ENCODE results near the gene FAM124A.
"Not testable (repeated sequence)": the region's sequence is repeated elsewhere in the genome, so short reads cannot be mapped to it uniquely, and the experiment has no call there.

FAM124A gene

DNA sequence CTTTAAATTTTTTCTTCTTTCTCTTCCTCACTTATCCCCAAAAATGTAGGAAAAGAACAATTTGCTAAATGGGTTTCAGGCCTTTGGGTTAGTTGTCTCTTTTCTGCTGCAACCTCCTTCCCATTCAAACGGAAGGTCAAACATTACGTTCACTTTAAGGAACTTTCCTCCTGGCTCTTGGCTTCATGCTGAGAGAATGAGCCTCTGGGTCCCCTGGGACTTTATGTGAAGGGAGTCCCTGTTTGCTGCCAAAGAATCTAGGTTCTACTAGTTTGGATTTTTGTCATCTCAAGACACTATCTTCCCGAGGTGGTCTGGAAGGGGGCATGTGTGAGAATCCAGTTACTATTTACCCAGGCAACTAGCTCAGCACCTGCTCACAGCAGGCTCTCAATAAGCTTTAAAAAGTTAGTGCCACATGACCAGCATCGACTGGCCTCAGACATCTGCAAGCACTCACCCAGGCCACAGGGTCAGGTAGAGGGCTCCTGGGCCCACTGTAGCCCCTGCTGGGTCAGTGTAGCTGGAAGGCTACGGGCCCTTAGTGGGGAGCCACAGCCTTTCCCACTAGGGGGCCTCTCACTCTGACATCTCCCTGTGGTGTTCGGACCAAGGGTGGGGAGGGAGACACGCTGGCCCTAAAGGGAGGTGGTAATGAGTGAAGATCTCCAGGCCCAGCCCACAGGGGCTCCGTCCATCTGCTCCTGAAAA is 40.5 kb downstream of the FAM124A start:
- H3K27ac ChIP-seq = no peak overlapping the region
- DNase-seq (ENCODE audit: low read depth, low spot score) = no peak

- H3K27ac ChIP-seq = no peak overlapping the region
- DNase-seq (ENCODE audit: low read depth, low spot score) = no peak
Observed at GRCh38 chr13:51266642-51267041, 44.4 kb downstream of the FAM124A start.

GRCh38 chr13:51267622-51268021 is 45.4 kb downstream of the FAM124A start:
- DNase-seq (ENCODE audit: low read depth, low spot score) = no peak

DNA sequence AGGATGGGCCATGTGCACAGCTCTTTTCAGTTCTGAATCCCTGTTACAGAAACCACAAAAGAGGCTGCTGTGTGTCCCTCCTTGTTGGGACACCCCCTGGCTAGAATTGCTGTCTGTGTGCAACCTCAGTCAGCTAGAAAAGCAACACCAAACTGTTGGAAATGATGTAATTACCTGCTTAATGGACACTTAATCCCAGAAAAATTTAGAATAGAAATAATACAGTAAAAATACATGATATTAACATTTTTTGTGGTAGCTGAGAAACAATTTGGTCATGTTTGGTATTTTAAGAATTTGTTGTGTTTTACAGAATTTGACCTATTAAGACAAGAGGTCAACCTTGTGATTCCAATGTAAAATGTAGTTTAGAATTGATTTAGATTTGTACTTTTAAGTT is 46.8 kb downstream of the FAM124A start:
- DNase-seq (ENCODE audit: low read depth, low spot score) = no peak
- H3K27ac ChIP-seq = no peak overlapping the region

More at GRCh38 chr13:51267622-51268021, 45.4 kb downstream of the FAM124A start:
- H3K27ac ChIP-seq = no peak overlapping the region

GRCh38 chr13:51270623-51271415 is 48.6 kb downstream of the FAM124A start:
- no peak for DNase-seq (ENCODE audit: low read depth, low spot score)
- H3K27ac ChIP-seq = no peak overlapping the region

- no peak for DNase-seq (ENCODE audit: low read depth, low spot score)
- H3K27ac ChIP-seq = no peak overlapping the region
Observed at GRCh38 chr13:51271528-51272085, 49.4 kb downstream of the FAM124A start.

DNA sequence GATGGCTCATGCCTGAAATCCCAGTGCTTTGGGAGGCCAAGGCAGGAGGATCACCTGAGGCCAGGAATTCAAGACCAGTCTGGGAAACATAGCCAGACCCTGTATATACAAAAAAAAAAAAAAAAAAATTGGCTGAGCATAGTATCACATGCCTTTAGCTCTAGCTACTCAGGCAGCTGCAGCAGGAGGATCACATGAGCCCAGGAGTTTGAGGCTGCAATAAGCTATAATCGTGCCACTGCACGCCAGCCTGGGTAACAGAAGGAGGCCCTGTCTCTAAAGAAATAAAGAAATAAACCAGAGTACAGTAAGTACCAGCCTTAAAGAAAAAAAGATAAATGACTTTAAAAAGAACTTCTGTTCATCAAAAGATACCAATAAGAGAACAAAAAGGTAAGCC is 52.9 kb downstream of the FAM124A start:
- no peak for DNase-seq (ENCODE audit: low read depth, low spot score)
- H3K27ac ChIP-seq = no peak overlapping the region

GRCh38 chr13:51276636-51277035 is 54.4 kb downstream of the FAM124A start:
- no peak for DNase-seq (ENCODE audit: low read depth, low spot score)
- no peak overlapping the region for H3K27ac ChIP-seq

GRCh38 chr13:51277928-51278327 is 55.7 kb downstream of the FAM124A start:
- no peak overlapping the region for H3K27ac ChIP-seq

GRCh38 chr13:51278426-51279130 is 56.4 kb downstream of the FAM124A start:
- H3K27ac ChIP-seq = no peak overlapping the region
- no peak for DNase-seq (ENCODE audit: low read depth, low spot score)

More at GRCh38 chr13:51277928-51278327, 55.7 kb downstream of the FAM124A start:
- no peak for DNase-seq (ENCODE audit: low read depth, low spot score)

DNA sequence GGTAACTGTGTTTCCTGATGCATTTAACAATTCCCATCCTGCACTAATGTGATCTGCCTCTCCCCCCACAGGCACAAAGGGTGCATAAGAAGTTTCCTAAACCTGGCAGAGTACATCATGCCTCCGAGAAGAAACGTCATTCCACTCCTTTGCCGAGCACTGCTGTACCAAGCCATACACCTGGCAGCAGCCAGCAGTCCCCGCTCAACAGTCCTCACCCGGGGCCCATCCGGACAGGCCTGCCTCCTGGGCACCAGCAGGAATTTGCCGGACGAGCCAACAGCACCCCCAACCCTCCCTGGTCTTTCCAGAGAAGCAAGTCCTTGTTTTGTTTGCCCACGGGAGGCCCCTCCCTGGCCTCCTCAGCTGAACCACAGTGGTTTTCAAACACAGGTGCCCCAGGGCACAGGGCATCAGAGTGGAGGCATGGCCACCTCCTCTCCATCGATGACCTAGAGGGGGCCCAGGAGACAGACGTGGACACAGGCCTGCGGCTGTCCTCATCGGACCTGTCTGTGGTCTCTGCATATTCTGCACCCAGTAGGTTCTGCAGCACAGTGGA is 58.3 kb downstream of the FAM124A start:
- no peak for DNase-seq (ENCODE audit: low read depth, low spot score)
- H3K27ac ChIP-seq = no peak overlapping the region

- no peak for DNase-seq (ENCODE audit: low read depth, low spot score)
- no peak overlapping the region for H3K27ac ChIP-seq
Observed at GRCh38 chr13:51282322-51282721, 60.1 kb downstream of the FAM124A start.

- DNase-seq (ENCODE audit: low read depth, low spot score); H3K27ac ChIP-seq: not testable (repeated sequence)
Observed at GRCh38 chr13:51282923-51283322, 60.7 kb downstream of the FAM124A start.

GRCh38 chr13:51283371-51283770 is 61.2 kb downstream of the FAM124A start:
- no peak for DNase-seq (ENCODE audit: low read depth, low spot score)
- H3K27ac ChIP-seq = no peak overlapping the region

DNA sequence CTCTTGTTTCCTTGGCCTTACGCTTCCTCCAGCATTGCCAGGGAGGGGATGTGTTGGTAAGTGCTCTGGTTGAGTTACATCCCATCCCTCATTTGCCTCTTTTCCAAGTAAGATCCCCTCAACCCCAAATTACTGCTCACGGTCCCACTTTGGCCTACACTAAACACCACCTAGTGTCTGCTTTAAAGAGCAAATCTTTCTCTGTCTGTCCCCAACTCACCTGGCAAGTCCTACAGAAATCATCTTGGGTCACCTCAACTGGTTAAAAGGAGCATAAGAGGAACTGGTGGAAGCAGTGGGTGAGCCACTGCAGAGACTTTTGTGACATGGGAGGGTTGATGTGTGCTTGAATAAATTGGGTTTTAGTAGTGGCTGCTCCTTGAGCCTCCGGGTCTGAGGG is 62.1 kb downstream of the FAM124A start:
- no peak for DNase-seq (ENCODE audit: low read depth, low spot score)
- no peak overlapping the region for H3K27ac ChIP-seq

GRCh38 chr13:51286135-51287002 is 64.2 kb downstream of the FAM124A start:
- H3K27ac ChIP-seq = no peak overlapping the region
- no peak for DNase-seq (ENCODE audit: low read depth, low spot score)

- no peak overlapping the region for H3K27ac ChIP-seq
- no peak for DNase-seq (ENCODE audit: low read depth, low spot score)
Observed at GRCh38 chr13:51287758-51288157, 65.6 kb downstream of the FAM124A start.

GRCh38 chr13:51288254-51288653 is 66.1 kb downstream of the FAM124A start:
- not testable (repeated sequence) for DNase-seq (ENCODE audit: low read depth, low spot score); H3K27ac ChIP-seq

GRCh38 chr13:51291341-51291740 is 69.1 kb downstream of the FAM124A start:
- no peak for DNase-seq (ENCODE audit: low read depth, low spot score)
- H3K27ac ChIP-seq = no peak overlapping the region
